Measurements from ENCODE around the gene SMYD3. TPM values are rescaled to one million over a fixed set of nuclear protein-coding genes. Genes with fewer than 3 reads are reported as not detected.

Gene SMYD3
- total RNA-seq, 2 donors from 2014 or later = 13.5 to 20.8 TPM

- 54 to 65% methylated on average over 4 of the region's 4 CpGs for WGBS, 2 donors
- intact Hi-C loops (cut with DNase I) = no loop called here
- Histone ChIP-seq H3K27ac (no peak overlapping the region), H3K4me3 (no peak overlapping the region), H3K36me3 (replicated peaks in 1 of 2; ENCODE audit: insufficient read depth in 1 of 2, low read depth in 2 of 2) (peaks cover 5 to 19% of the 10 kb centered on the region in 2 donors), H3K4me1 (no peaks in the 10 kb centered on the region), H3K9me3 (no peaks in the 10 kb centered on the region), H3K27me3 (no peaks in the 10 kb centered on the region)
- TF ChIP-seq POLR2A (IDR thresholded peaks at IDR 0.05) = no peak
- TF ChIP-seq CTCF (IDR thresholded peaks at IDR 0.05) = no peak
- ATAC-seq (no peak), DNase-seq (no peak)
These were observed 42.6 kb upstream of the SMYD3 start for GRCh38 chr1:246549665-246550064.

GRCh38 chr1:246544001-246544400 is 36.9 kb upstream of the SMYD3 start:
- no peak for ATAC-seq

GRCh38 chr1:246540738-246541491 is 33.8 kb upstream of the SMYD3 start:
- Histone ChIP-seq H3K9me3 (no peaks in the 10 kb centered on the region), H3K27me3 (no peaks in the 10 kb centered on the region), H3K4me3 (no peak overlapping the region), H3K4me1 (no peaks in the 10 kb centered on the region), H3K36me3 (replicated peaks in 1 of 2; ENCODE audit: insufficient read depth in 1 of 2, low read depth in 2 of 2) (peaks cover 19 to 26% of the 10 kb centered on the region in 2 donors), H3K27ac (no peak overlapping the region)
- no peak for TF ChIP-seq CTCF (IDR thresholded peaks at IDR 0.05)
- no peak for TF ChIP-seq POLR2A (IDR thresholded peaks at IDR 0.05)
- intact Hi-C loops (cut with DNase I) = no loop called here
- 78 to 84% methylated on average over 7 of the region's 7 CpGs for WGBS, 2 donors
- ATAC-seq = no peak
- DNase-seq = no peak

More at GRCh38 chr1:246544001-246544400, 36.9 kb upstream of the SMYD3 start:
- no peaks in the 10 kb centered on the region for H3K4me1 ChIP-seq
- 88 to 95% methylated on average over 1 of the region's 1 CpG for WGBS, 2 donors
- TF ChIP-seq CTCF (IDR thresholded peaks at IDR 0.05) (no peak), POLR2A (IDR thresholded peaks at IDR 0.05) (no peak)
- intact Hi-C loops (cut with DNase I) = no loop called here
- no peaks in the 10 kb centered on the region for H3K27me3 ChIP-seq
- H3K27ac ChIP-seq = no peak overlapping the region
- peaks cover 19 to 33% of the 10 kb centered on the region in 2 donors for H3K36me3 ChIP-seq (replicated peaks in 1 of 2; ENCODE audit: insufficient read depth in 1 of 2, low read depth in 2 of 2)
- no peaks in the 10 kb centered on the region for H3K9me3 ChIP-seq
- DNase-seq = no peak
- no peak overlapping the region for H3K4me3 ChIP-seq

GRCh38 chr1:246537887-246538286 is 30.8 kb upstream of the SMYD3 start:
- TF ChIP-seq POLR2A (IDR thresholded peaks at IDR 0.05) (no peak), CTCF (IDR thresholded peaks at IDR 0.05) (no peak)
- intact Hi-C loops (cut with DNase I) = no loop called here
- no peak overlapping the region for H3K4me3 ChIP-seq
- H3K4me1 ChIP-seq = no peaks in the 10 kb centered on the region
- DNase-seq (no peak), ATAC-seq (no peak)
- H3K36me3 ChIP-seq (replicated peaks in 1 of 2; ENCODE audit: insufficient read depth in 1 of 2, low read depth in 2 of 2) = peaks cover 4 to 13% of the 10 kb centered on the region in 2 donors
- 71 to 90% methylated on average over 3 of the region's 3 CpGs for WGBS, 2 donors
- no peak overlapping the region for H3K27ac ChIP-seq
- no peaks in the 10 kb centered on the region for H3K27me3 ChIP-seq
- peaks cover 0 to 6% (median 0%) of the 10 kb centered on the region in 3 donors for H3K9me3 ChIP-seq

- Histone ChIP-seq H3K4me1 (no peaks in the 10 kb centered on the region), H3K36me3 (replicated peaks in 1 of 2; ENCODE audit: insufficient read depth in 1 of 2, low read depth in 2 of 2) (peaks cover 4 to 12% of the 10 kb centered on the region in 2 donors), H3K27ac (no peak overlapping the region), H3K9me3 (peaks cover 0 to 7% (median 0%) of the 10 kb centered on the region in 3 donors), H3K27me3 (no peaks in the 10 kb centered on the region), H3K4me3 (no peak overlapping the region)
- no peak for ATAC-seq
- intact Hi-C loops (cut with DNase I) = no loop called here
- no peak for DNase-seq
- TF ChIP-seq POLR2A (IDR thresholded peaks at IDR 0.05) (no peak), CTCF (IDR thresholded peaks at IDR 0.05) (no peak)
- 70 to 80% methylated on average over 7 of the region's 7 CpGs for WGBS, 2 donors
These were observed 30.4 kb upstream of the SMYD3 start for GRCh38 chr1:246537441-246537840.
